ENCODE results near the gene CCDC197.

The CCDC197 gene

GRCh38 chr14:93997082-93997481, at the start of gene CCDC197:
TSS of gene CCDC197 (plus strand) at chr14:93997301. CDS start at chr14:93998132, 831 bp downstream.
- no peak within 1 kb of the TSS for H3K27ac ChIP-seq
- TF ChIP-seq CTCF (IDR thresholded peaks at IDR 0.05) (no peak), ZFX (IDR thresholded peaks at IDR 0.05; ENCODE audit: borderline replicate concordance) (no peak)

GRCh38 chr14:93949511-93950075, 47.5 kb upstream of the CCDC197 start:
- no peak overlapping the region for H3K27ac ChIP-seq
- TF ChIP-seq ZFX (IDR thresholded peaks at IDR 0.05; ENCODE audit: borderline replicate concordance) (no peak), CTCF (IDR thresholded peaks at IDR 0.05) (no peak)

GRCh38 chr14:93950948-93951634, 46.0 kb upstream of the CCDC197 start:
- H3K27ac ChIP-seq: no peak overlapping the region
- TF ChIP-seq CTCF (IDR thresholded peaks at IDR 0.05) (no peak), ZFX (IDR thresholded peaks at IDR 0.05; ENCODE audit: borderline replicate concordance) (no peak)

GRCh38 chr14:93951635-93952540, 45.2 kb upstream of the CCDC197 start:
- TF ChIP-seq CTCF (IDR thresholded peaks at IDR 0.05) (no peak), ZFX (IDR thresholded peaks at IDR 0.05; ENCODE audit: borderline replicate concordance) (no peak)
- no peak overlapping the region for H3K27ac ChIP-seq

- TF ChIP-seq ZFX (IDR thresholded peaks at IDR 0.05; ENCODE audit: borderline replicate concordance) (no peak), CTCF (IDR thresholded peaks at IDR 0.05) (no peak)
- H3K27ac ChIP-seq: no peak overlapping the region
These were observed 44.3 kb upstream of the CCDC197 start for GRCh38 chr14:93952829-93953228.

GRCh38 chr14:93953263-93953662, 43.8 kb upstream of the CCDC197 start:
- H3K27ac ChIP-seq: no peak overlapping the region
- TF ChIP-seq CTCF (IDR thresholded peaks at IDR 0.05) (no peak), ZFX (IDR thresholded peaks at IDR 0.05; ENCODE audit: borderline replicate concordance) (no peak)

Measured in 22Rv1 (cell line).